Activated CD8-positive, alpha-beta T cell treated with anti-CD3 and anti-CD28 coated beads for 36 hours (primary cell): Measurements from ENCODE around the gene EYS. TPM values are rescaled to one million over a fixed set of nuclear protein-coding genes. Genes with fewer than 3 reads are reported as not detected.

ENCODE experiments used
- ATAC-seq: fragments of 200-7000 bp; cut with Tn5 transposase; one replicate; pipeline ENCODE4 v1.10.0; 2021; ENCODE audit warnings: mild to moderate bottlenecking, moderate library complexity
- CTCF ChIA-PET: fragments of 350-600 bp; sonication (Branson Sonifier 250); formaldehyde crosslinking; loops from one replicate; lab custom pipeline; 2021; ENCODE audit warnings: antibody characterized with exemption; lab: Charles Lee
- POLR2A ChIA-PET: fragments of 350-600 bp; sonication (Branson Sonifier 250); formaldehyde crosslinking; loops from one replicate; lab custom pipeline; 2021; ENCODE audit warnings: antibody characterized with exemption; lab: Charles Lee
- DNase-seq: peaks from one replicate; pipeline ENCODE4 v3.0.0-alpha.2; 2020
- H3K27ac Mint-ChIP-seq: one replicate; pipeline ENCODE4 v1.8.0; 2021; ENCODE audit warnings: mild to moderate bottlenecking, mixed read lengths
- H3K27me3 Mint-ChIP-seq: one replicate; pipeline ENCODE4 v1.8.0; 2021; ENCODE audit warnings: mixed read lengths
- H3K36me3 Mint-ChIP-seq: one replicate; pipeline ENCODE4 v1.8.0; 2021; ENCODE audit warnings: low read depth, mixed read lengths
- H3K4me1 Mint-ChIP-seq: one replicate; pipeline ENCODE4 v1.8.0; 2021; ENCODE audit warnings: low read depth, mixed read lengths
- H3K4me3 Mint-ChIP-seq: one replicate; pipeline ENCODE4 v1.8.0; 2021; ENCODE audit warnings: mild to moderate bottlenecking, moderate library complexity, mixed read lengths
- H3K9me3 Mint-ChIP-seq: one replicate; pipeline ENCODE4 v1.8.0; 2021; ENCODE audit warnings: mixed read lengths
- intact Hi-C: fragments of 100-400 bp; cut with micrococcal nuclease; formaldehyde crosslinking; loops from one replicate; pipeline ENCODE4 v1.10.0; 2022
- total RNA-seq, 2 experiments: library from RNA; stranded (reverse); gene quantifications; one replicate each; pipeline ENCODE4 v1.2.3, GENCODE V29; 2021
- TF ChIP-seq, protein P1 (sequence below): fragments of 200-600 bp; IDR thresholded peaks from one replicate; pipeline ENCODE4 v1.8.0; 2022; ENCODE audit warnings: antibody characterized with exemption, mild to moderate bottlenecking

Gene EYS
- total RNA-seq, 2 experiments from 2014 or later = not detected

DNA sequence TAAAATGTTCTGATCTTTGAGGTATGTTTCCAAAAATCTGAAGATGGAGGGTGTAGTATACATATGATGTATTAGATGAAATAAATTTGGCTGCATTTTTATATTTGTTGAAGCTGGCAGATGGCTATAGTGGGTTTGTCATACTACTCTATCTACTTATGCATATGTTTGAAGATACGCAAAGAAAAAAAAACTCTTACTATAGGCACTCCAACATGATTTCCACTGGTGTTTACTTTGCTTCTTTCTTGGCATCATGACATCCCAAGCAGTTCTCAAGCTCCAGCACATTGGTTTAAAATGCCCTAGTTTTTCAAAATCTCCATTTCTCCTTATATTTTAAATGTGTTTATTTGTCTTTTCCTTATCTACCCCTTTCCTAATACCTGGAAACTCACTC lies 1359.6 kb downstream of the EYS start:
- POLR2A ChIA-PET = no interaction called here
- no peak overlapping the region for H3K27ac Mint-ChIP-seq

DNA sequence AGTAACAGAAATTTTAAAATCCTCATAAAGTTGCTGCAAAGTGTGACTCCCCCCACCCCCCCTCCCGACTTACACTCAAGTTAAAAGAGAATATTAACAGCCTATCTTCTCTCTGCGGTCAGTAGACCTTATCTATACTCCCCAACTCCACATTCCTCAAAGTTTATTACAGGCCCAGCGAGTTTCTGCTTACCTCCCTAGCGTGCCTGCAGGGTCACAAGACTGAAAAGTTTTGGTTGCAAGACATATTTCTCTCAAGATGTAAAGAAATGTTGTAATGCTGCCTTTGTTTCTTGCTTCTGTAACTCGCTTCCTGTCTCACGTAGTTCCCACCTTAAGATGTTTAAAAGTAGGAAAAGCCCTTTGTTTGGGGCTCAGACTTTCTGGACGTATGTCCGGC lies 1371.8 kb downstream of the EYS start:
- Mint-ChIP-seq H3K27ac (no peak overlapping the region), H3K36me3 (no peaks in the 10 kb centered on the region), H3K4me1 (no peaks in the 10 kb centered on the region), H3K4me3 (no peak overlapping the region), H3K9me3 (peaks cover 10% of the 10 kb centered on the region), H3K27me3 (no peaks in the 10 kb centered on the region)
- ChIA-PET CTCF (no interaction called here), POLR2A (no interaction called here)
- ATAC-seq (no peak), DNase-seq (no peak)
- TF ChIP-seq, protein P1, sequence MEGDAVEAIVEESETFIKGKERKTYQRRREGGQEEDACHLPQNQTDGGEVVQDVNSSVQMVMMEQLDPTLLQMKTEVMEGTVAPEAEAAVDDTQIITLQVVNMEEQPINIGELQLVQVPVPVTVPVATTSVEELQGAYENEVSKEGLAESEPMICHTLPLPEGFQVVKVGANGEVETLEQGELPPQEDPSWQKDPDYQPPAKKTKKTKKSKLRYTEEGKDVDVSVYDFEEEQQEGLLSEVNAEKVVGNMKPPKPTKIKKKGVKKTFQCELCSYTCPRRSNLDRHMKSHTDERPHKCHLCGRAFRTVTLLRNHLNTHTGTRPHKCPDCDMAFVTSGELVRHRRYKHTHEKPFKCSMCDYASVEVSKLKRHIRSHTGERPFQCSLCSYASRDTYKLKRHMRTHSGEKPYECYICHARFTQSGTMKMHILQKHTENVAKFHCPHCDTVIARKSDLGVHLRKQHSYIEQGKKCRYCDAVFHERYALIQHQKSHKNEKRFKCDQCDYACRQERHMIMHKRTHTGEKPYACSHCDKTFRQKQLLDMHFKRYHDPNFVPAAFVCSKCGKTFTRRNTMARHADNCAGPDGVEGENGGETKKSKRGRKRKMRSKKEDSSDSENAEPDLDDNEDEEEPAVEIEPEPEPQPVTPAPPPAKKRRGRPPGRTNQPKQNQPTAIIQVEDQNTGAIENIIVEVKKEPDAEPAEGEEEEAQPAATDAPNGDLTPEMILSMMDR = no peak
- intact Hi-C loops = no loop called here

More for the DNA sequence above, 1359.6 kb downstream of the EYS start:
- CTCF ChIA-PET = no interaction called here
- no peaks in the 10 kb centered on the region for H3K4me1 Mint-ChIP-seq
- intact Hi-C loops = no loop called here
- TF ChIP-seq, protein P1 = no peak
- peaks cover 12% of the 10 kb centered on the region for H3K9me3 Mint-ChIP-seq
- DNase-seq = no peak
- no peaks in the 10 kb centered on the region for H3K27me3 Mint-ChIP-seq
- no peak for ATAC-seq
- H3K4me3 Mint-ChIP-seq = no peak overlapping the region
- no peaks in the 10 kb centered on the region for H3K36me3 Mint-ChIP-seq

DNA sequence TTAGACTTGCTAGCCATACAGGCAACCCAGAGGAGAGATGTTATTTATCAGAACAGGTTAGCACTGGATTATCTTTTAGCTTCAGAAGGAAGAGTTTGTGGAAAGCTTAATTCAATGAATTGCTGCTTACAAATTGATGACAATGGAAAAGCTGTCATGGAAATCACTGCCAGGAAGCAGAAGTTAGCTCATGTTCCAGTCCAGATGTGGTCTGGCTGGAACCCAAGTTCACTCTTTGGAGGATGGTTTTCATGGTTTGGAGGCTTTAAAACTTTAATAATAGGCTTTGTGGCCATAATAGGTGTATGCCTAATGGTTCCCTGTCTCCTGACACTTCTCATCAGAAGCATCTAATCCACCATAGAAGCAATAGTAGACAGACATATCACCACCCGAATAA lies 1372.4 kb downstream of the EYS start:
- H3K27ac Mint-ChIP-seq = no peak overlapping the region
- TF ChIP-seq, protein P1 = no peak
- no peaks in the 10 kb centered on the region for H3K36me3 Mint-ChIP-seq
- H3K9me3 Mint-ChIP-seq = peaks cover 10% of the 10 kb centered on the region
- ChIA-PET POLR2A (no interaction called here), CTCF (no interaction called here)
- H3K27me3 Mint-ChIP-seq = no peaks in the 10 kb centered on the region
- intact Hi-C loops = loop anchor here (5.0 kb wide), 1 partner anchor 412 kb away; no protein-coding TSS in a partner anchor
- H3K4me1 Mint-ChIP-seq = no peaks in the 10 kb centered on the region
- no peak for ATAC-seq
- DNase-seq = no peak
- no peak overlapping the region for H3K4me3 Mint-ChIP-seq

DNA sequence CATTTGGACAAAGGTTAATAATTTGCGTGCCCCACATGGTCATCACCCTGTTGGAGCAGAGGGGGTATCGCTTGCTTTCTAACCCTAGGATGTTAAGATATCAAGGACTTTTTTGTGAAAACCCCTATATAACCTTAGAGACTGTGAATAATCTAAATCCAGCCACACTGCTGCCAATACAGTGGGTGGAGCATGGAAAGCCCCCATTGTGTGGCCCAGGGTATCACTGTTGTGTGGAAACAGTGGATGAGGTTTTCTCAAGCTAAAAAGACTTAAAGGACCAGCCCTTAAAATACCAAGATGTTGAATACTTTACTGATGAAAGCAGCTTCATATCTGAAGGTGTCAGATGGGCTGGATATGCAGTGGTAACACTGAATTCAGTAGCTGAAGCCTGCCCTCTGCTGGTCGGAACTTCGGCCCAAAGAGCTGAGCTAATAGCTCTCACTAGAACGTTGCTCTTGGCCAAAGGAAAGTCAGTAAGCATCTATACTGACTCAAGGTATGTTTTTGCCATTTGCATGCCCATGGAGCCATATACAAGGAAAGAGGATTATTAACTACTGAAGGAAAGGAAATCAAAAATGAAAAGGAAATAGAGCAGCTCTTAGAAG lies 1376.2 kb downstream of the EYS start:
- Mint-ChIP-seq H3K27me3 (no peaks in the 10 kb centered on the region), H3K4me3 (no peak overlapping the region), H3K4me1 (no peaks in the 10 kb centered on the region), H3K36me3 (no peaks in the 10 kb centered on the region), H3K27ac (no peak overlapping the region), H3K9me3 (peaks cover 12% of the 10 kb centered on the region)
- CTCF ChIA-PET = interaction anchor here (1.0 to 1.5 kb wide), 2 partner anchors 33 to 407 kb away, joined by 3 to 4 read pairs; no protein-coding TSS in a partner anchor
- DNase-seq = peak; percentile 69
- TF ChIP-seq, protein P1 = peak; percentile 31
- intact Hi-C loops = loop anchor here (5.0 kb wide), 1 partner anchor 408 kb away; no protein-coding TSS in a partner anchor
- POLR2A ChIA-PET = interaction anchor here (0.6 kb wide), 2 partner anchors 37 to 85 kb away, joined by 3 to 10 read pairs; no protein-coding TSS in a partner anchor
- ATAC-seq = no peak

DNA sequence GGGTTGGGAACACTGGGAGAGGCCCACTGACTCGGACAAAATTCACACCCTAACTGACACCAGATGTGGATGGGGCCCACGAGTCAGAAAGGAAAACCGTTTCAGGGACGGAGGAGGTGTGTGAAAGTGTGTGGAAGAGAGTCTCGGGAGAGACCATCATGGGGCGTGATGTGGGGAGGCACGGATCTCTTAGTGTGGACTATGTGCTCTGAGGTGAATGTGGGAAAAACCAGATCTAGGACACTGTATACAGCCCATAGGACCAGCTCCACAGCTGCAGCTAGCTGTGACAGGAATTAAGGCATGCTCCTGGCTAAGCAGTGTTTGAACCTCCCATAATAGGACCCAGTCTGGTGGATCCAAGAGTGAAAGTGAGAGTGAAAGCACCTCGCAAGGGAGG lies 1380.1 kb downstream of the EYS start:
- CTCF ChIA-PET = no interaction called here
- POLR2A ChIA-PET = no interaction called here
- Mint-ChIP-seq H3K27me3 (no peaks in the 10 kb centered on the region), H3K4me1 (no peaks in the 10 kb centered on the region), H3K9me3 (peaks cover 12% of the 10 kb centered on the region), H3K36me3 (no peaks in the 10 kb centered on the region), H3K27ac (no peak overlapping the region), H3K4me3 (no peak overlapping the region)
- DNase-seq (no peak), ATAC-seq (no peak)
- intact Hi-C loops = no loop called here
- TF ChIP-seq, protein P1 = no peak
